ENCODE measurements around the gene MIS18A. TPM values are rescaled to one million over a fixed set of nuclear protein-coding genes. Genes with fewer than 3 reads are reported as not detected.

The MIS18A gene
- total and polyA plus RNA-seq, 12 donors = 3.4 to 12.6 (median 8.4) TPM

- Histone ChIP-seq H3K27ac (no peak overlapping the region), H3K4me3 (no peak overlapping the region), H3K4me1 (replicated peaks in 1 of 2) (no peaks in the 10 kb centered on the region), H3K27me3 (no peaks in the 10 kb centered on the region), H3K9me3 (replicated peaks in 1 of 3) (no peaks in the 10 kb centered on the region), H3K36me3 (replicated peaks in 1 of 2) (peaks cover 0 to 86% of the 10 kb centered on the region in 2 donors)
- no peak for TF ChIP-seq POLR2A (IDR thresholded peaks at IDR 0.05)
- TF ChIP-seq, protein P1, sequence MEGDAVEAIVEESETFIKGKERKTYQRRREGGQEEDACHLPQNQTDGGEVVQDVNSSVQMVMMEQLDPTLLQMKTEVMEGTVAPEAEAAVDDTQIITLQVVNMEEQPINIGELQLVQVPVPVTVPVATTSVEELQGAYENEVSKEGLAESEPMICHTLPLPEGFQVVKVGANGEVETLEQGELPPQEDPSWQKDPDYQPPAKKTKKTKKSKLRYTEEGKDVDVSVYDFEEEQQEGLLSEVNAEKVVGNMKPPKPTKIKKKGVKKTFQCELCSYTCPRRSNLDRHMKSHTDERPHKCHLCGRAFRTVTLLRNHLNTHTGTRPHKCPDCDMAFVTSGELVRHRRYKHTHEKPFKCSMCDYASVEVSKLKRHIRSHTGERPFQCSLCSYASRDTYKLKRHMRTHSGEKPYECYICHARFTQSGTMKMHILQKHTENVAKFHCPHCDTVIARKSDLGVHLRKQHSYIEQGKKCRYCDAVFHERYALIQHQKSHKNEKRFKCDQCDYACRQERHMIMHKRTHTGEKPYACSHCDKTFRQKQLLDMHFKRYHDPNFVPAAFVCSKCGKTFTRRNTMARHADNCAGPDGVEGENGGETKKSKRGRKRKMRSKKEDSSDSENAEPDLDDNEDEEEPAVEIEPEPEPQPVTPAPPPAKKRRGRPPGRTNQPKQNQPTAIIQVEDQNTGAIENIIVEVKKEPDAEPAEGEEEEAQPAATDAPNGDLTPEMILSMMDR (IDR thresholded peaks at IDR 0.05) = no peak
- intact Hi-C loops (cut with DNase I) = no loop called here
- WGBS, 4 donors = 88 to 90% (median 88%) methylated on average over 13 to 14 of the region's 14 CpGs
- peak in 2 of 7 donors; percentile 18 to 50 for DNase-seq
Observed at GRCh38 chr21:32315511-32316281, 36.8 kb upstream of the MIS18A start.

DNA sequence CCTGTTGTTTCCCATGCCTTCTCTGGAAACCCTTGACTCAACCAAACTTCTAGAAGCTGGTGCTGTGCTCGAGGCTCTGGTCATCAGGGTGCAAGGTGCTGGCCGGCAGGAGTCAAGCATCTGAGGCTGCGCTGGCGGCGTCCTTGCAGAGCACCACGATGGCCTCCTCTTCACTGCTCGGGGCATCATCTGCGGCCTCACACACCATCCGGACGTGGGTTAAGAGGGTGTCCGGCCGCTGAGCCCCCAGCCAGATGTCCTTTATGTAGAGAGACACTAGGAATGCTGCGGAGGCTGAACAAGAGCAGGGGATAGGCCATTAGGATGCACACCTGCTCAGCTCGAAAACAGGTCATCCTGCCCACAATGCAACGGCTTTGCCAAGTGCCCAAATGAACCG is 36.0 kb upstream of the MIS18A start:
- no peak for TF ChIP-seq POLR2A (IDR thresholded peaks at IDR 0.05)
- TF ChIP-seq, protein P1 (IDR thresholded peaks at IDR 0.05) = no peak
- WGBS, 4 donors = 95 to 100% (median 97%) methylated on average over 10 to 16 of the region's 16 CpGs
- Histone ChIP-seq H3K9me3 (replicated peaks in 1 of 3) (no peaks in the 10 kb centered on the region), H3K4me3 (no peak overlapping the region), H3K4me1 (replicated peaks in 1 of 2) (no peaks in the 10 kb centered on the region), H3K27me3 (no peaks in the 10 kb centered on the region), H3K27ac (no peak overlapping the region), H3K36me3 (replicated peaks in 1 of 2) (peaks cover 0 to 78% of the 10 kb centered on the region in 2 donors)
- intact Hi-C loops (cut with DNase I) = no loop called here
- peak in 1 of 7 donors; percentile 44 for DNase-seq

- no peak overlapping the region for H3K27ac ChIP-seq
- no peak overlapping the region for H3K4me3 ChIP-seq
- intact Hi-C loops (cut with DNase I) = no loop called here
- DNase-seq = peak in 2 of 7 donors; percentile 11 to 44
- no peaks in the 10 kb centered on the region for H3K27me3 ChIP-seq
- WGBS, 4 donors = 90 to 99% (median 94%) methylated on average over 6 of the region's 6 CpGs
- H3K4me1 ChIP-seq (replicated peaks in 1 of 2) = peaks cover 6 to 7% of the 10 kb centered on the region in 2 donors
- peaks cover 0 to 59% of the 10 kb centered on the region in 2 donors for H3K36me3 ChIP-seq (replicated peaks in 1 of 2)
- TF ChIP-seq, protein P1 (IDR thresholded peaks at IDR 0.05) = no peak
- no peak for TF ChIP-seq POLR2A (IDR thresholded peaks at IDR 0.05)
- no peaks in the 10 kb centered on the region for H3K9me3 ChIP-seq (replicated peaks in 1 of 3)
Observed at GRCh38 chr21:32312976-32313375, 34.1 kb upstream of the MIS18A start.

DNA sequence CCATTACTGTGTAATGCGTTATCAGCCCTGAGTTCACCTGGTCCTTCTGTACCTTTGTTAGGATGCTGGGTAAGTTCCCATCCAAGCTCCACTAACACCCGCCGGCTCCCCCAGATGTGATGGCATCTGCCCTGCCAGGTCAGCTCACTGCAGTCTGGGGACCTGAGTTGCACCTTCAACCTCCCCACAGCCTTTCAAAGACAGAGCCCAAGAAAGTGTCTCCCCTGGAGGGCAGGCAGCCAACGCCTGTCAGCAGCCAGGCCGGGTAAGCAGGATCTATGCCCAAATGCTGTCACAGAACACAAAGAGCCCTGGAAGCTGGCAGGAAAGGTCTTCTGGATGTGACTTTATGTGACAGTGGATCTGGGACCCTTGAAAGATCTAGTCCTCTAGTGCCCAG is 33.5 kb upstream of the MIS18A start:
- Histone ChIP-seq H3K27ac (no peak overlapping the region), H3K9me3 (replicated peaks in 1 of 3) (no peaks in the 10 kb centered on the region), H3K27me3 (no peaks in the 10 kb centered on the region), H3K4me1 (replicated peaks in 1 of 2) (peaks cover 6 to 7% of the 10 kb centered on the region in 2 donors), H3K36me3 (replicated peaks in 1 of 2) (peaks cover 0 to 53% of the 10 kb centered on the region in 2 donors), H3K4me3 (no peak overlapping the region)
- WGBS, 4 donors = 81 to 86% (median 84%) methylated on average over 5 of the region's 5 CpGs
- TF ChIP-seq, protein P1 (IDR thresholded peaks at IDR 0.05) = no peak
- TF ChIP-seq POLR2A (IDR thresholded peaks at IDR 0.05) = no peak
- intact Hi-C loops (cut with DNase I) = no loop called here
- DNase-seq = peak in 2 of 7 donors; percentile 12 to 50

Data from adrenal gland (tissue), 12 donors.